GM18505 (cell line): ENCODE measurements around the gene INO80C.

Source experiments
- ATAC-seq: cut with Tn5 transposase; IDR thresholded peaks from one replicate; pipeline ENCODE4 v1.9.1; 2021; ENCODE audit not compliant: unreplicated experiment
- POLR2A ChIP-seq: IDR thresholded peaks from 4 replicates; pipeline ENCODE4 v1.6.1; 2011; ENCODE audit warnings: borderline replicate concordance; ENCODE audit not compliant: insufficient read depth, insufficient read length; ENCODE audit errors: extremely low read depth

Gene INO80C

DNA sequence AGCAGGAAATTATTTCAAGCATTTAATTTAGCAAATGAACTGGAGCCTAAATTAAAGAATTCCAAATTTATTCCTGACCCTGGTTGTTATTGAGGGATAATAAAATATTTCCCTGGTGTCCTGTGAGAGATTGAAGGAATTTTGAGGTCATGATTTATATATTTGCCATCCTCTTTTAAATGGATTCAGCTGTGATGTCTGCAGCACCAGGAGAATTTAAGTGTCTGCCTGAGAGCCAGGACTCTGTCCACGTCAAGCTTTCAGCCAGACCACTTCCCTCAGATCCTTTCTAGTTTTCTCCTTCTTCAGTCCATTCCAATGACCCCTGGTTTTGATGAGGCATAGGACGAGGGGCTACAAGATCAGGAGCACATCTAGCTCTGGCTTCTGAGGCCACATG lies 59.9 kb downstream of the INO80C start:
- TF ChIP-seq POLR2A: no peak
- no peak for ATAC-seq

DNA sequence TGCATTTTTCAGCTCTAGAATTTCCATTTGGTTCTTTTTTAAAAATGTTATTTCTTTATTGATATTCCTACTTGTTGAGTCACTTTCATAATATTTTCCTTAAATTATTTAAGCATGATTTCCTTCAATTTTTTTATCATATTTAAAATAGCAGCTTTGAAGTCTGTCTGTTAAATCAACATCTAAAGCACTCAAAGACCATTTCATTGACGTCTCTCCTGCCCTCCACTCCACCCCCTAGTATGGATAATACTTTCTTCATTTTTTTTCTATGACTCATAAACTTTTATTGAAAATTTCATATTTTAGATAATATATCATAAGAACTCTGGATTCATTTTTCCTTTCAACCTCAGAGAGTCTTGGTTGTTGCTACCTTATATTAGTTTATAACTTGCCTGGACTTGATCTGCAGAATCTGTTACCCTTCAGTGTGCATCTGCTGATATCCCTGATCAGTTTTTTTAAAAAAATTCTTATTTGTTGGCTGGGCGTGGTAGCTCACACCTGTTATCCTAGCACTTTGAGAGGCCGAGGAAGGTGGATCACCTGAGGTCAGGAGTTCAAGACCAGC lies 61.6 kb downstream of the INO80C start:
- no peak for ATAC-seq
- TF ChIP-seq POLR2A: no peak

DNA sequence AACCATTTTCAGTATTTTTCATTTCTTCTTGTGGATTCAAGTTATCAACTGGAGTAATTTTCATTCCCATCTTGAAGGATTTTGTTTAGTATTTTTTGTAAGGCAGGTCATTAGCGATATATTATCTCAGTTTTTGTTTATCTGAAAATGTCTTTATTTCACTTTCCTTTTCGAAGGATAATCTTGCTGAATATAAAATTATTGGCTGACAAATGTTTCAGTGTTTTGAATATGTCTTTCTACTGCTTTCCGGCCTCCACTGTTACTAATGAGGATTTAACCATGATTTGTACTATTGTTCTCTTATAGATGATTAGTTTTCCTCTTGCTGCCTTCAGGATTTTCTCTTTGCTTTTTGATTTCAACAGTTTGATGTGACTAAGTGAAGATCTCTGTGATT lies 62.4 kb downstream of the INO80C start:
- TF ChIP-seq POLR2A: no peak
- no peak for ATAC-seq

DNA sequence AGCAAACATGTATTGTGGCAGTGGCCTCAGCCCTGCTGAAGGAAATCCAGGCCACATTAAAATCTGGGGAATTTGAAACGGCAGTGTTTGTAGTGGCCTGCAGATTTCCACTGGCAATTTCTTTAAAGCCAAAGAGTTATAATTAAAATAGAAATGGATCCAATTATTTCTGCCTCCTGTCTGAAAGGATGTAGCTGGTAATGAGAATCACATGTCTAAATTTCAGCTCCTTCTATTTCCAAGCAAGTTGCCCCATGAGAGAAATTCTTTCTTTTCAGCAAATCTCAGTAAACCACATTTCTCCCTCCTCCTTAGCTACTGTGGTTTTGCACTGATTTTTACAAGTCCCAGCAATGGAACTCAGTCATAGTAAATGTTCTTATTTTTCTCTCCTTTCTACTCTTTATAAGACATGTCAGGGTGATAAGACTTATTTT lies 65.2 kb downstream of the INO80C start:
- ATAC-seq: no peak
- TF ChIP-seq POLR2A: no peak

DNA sequence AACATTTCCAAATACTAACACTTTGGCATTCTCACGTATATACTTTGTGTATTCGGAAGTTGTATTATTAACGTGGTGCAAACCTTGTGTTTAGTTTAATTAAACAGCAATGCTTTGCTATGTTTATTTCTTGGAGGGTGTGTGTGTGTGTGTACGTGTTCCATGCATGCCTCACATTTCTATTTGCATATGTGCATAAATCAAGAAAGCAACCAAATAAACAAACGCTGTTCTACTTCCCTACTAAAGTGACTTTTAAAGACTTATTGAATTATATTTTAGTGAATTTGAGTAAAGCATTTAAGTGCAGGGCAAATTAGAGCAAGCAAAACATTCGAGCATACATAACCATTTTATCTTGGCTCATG lies 66.4 kb downstream of the INO80C start:
- TF ChIP-seq POLR2A: no peak
- ATAC-seq: no peak

DNA sequence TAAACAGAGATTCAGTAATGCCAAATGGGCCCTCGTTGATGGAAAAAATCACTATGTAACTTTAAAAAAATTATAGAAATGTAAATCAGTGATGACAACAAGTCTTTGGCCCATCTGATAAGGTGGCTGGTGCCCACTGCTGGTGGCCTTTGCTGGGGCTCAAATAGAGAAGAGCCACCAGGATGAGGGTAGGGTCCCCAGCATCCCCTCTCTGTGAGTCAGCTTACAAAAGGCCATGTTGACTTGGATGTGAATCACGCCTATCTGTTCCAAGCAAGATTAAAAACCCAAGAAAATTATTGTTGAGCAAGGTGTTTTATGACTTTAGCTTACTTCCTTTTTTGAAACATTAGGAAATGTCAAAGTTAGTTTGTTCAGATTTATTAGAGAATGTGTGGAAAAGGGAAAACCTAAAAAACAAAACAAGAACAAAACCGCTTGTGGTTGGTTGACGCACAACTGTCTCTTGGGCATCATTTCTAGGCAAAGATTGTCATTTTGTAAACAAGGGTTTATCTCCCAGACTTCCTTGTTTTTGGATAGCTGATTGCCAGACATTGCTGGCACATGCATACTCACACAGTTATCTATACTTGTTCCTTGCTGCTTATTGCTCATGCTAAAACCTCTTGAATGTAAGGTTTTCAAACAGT lies 66.9 kb downstream of the INO80C start:
- ATAC-seq: no peak
- no peak for TF ChIP-seq POLR2A

DNA sequence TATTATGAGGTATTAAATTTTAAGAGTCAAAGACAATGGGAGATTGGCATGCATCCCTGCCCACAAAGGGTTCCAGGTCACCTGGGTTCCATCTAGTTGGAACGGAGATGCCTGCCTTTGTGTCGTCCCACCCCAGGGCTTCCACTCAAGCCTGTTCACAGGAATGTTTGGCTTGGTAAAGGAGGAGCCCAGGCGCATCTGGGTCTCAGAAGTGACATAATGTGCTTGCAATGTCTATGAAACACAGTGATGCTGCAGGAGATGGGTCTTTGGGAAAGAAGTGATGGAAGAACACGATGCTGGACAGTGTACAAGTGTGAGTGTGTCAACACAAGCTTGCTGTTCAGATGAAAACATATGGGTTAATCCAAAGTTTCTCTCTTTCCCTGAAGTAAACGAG lies 71.0 kb downstream of the INO80C start:
- no peak for ATAC-seq
- no peak for TF ChIP-seq POLR2A

DNA sequence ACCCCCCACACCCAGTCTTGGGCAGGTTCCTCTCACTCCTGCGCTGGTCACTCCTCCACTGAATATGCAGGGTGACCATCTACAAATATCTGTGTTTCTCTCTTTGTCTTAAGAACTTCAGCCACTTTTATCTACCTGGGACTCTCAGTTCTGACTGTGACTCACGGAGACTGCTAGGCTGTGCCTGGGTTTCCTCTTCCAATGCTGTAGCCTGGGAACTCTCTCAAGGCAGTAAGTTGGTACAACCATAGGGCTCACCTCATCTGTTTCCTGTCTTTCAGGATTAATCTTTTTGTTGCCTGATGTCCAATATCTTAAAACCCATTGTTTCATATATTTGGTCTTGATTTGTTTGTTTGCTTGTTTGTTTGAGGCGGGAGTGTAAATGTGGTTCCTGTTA lies 73.4 kb downstream of the INO80C start:
- TF ChIP-seq POLR2A: no peak
- no peak for ATAC-seq

DNA sequence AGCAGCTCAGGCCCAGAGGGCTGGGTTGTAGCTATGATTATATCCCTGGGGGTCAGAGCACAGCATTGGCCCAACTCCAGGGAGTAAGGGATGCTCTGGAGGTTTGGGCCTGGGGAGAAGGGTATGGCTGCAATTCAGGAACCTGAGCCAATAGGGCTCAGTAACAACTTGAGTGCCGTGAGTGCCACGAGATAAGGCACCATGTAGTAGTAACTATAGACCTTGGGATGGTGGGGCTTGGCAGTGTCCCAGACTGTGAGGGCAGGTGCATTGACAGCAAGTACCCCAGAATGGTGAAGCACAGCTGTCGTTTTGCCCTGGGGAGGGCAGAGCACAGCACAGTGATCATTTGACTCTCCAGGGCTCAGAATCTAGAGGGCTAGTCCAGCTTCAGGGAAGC lies 75.5 kb downstream of the INO80C start:
- ATAC-seq: no peak
- no peak for TF ChIP-seq POLR2A

DNA sequence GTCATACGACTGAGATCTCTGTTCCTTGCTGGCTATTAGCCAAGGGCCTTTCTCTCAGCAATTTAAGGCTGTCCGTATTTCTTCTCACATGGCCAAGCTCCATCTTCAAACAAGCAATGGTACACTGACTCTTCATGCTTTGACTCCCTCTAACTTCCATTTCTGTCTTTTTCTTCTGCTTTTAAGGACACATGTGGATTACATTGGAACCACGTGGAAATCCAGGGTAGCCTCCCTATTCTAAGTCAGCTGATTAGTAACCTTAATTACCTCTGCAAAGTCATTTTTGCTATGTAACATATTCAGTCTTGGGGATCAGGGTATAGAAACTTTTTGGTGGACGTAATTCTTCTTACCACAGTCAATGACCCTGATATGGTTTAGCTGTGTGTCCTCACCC lies 79.2 kb downstream of the INO80C start:
- no peak for TF ChIP-seq POLR2A
- no peak for ATAC-seq
